KMS-11 (cell line): Measurements from ENCODE around the gene PSMB4.

ENCODE experiments used
- H2AFZ ChIP-seq: fragments of 200-600 bp; sonication (generic); 2 replicates; pipeline ENCODE4 v1.6.1; 2016; ENCODE audit warnings: antibody characterized with exemption, mixed run types, low read depth
- H3K27ac ChIP-seq: fragments of 200-600 bp; sonication (generic); 2 replicates; pipeline ENCODE4 v1.6.1; 2016; ENCODE audit warnings: mild to moderate bottlenecking, mixed run types
- H3K27me3 ChIP-seq: fragments of 200-600 bp; sonication (generic); 2 replicates; pipeline ENCODE4 v1.6.1; 2017; ENCODE audit warnings: mild to moderate bottlenecking, low read depth, mixed run types, moderate library complexity; ENCODE audit not compliant: insufficient read depth
- H3K36me3 ChIP-seq: fragments of 200-600 bp; sonication (generic); 2 replicates; pipeline ENCODE4 v1.6.1; 2017; ENCODE audit warnings: mild to moderate bottlenecking, mixed run types; ENCODE audit not compliant: insufficient read depth
- H3K4me1 ChIP-seq: fragments of 200-600 bp; sonication (generic); 2 replicates; pipeline ENCODE4 v1.6.1; 2016; ENCODE audit warnings: mild to moderate bottlenecking, low read depth, mixed run types; ENCODE audit not compliant: poor library complexity, severe bottlenecking
- H3K4me2 ChIP-seq: fragments of 200-600 bp; sonication (generic); 2 replicates; pipeline ENCODE4 v1.7.0; 2016; ENCODE audit warnings: mild to moderate bottlenecking, mixed run types
- H3K4me3 ChIP-seq: fragments of 200-600 bp; sonication (generic); IDR thresholded peaks from 2 replicates; pipeline ENCODE4 v1.6.1; 2017; ENCODE audit warnings: low read depth, low read length, mixed read lengths; ENCODE audit not compliant: insufficient read depth
- H3K79me2 ChIP-seq: fragments of 200-600 bp; sonication (generic); 2 replicates; pipeline ENCODE4 v1.6.1; 2016; ENCODE audit warnings: low read depth, mixed run types; ENCODE audit not compliant: insufficient read depth
- H3K9ac ChIP-seq: fragments of 200-600 bp; sonication (generic); 2 replicates; pipeline ENCODE4 v1.6.1; 2016; ENCODE audit warnings: mild to moderate bottlenecking, mixed run types
- H4K20me1 ChIP-seq: fragments of 200-600 bp; sonication (generic); 2 replicates; pipeline ENCODE4 v1.6.1; 2016; ENCODE audit warnings: mild to moderate bottlenecking, mixed run types; ENCODE audit not compliant: insufficient read depth
- CTCF ChIP-seq: fragments of 200-600 bp; sonication (generic); conservative IDR thresholded peaks from 2 replicates; pipeline ENCODE4 v1.6.1; 2017; ENCODE audit warnings: low read depth, mild to moderate bottlenecking, antibody characterized with exemption, low read length, moderate library complexity, mixed read lengths

PSMB4 gene

GRCh38 chr1:151443846-151444782, 44.7 kb downstream of the PSMB4 start:
- Histone ChIP-seq H3K4me1 (peaks cover 50% of the 10 kb centered on the region), H3K4me3 (no peak overlapping the region), H4K20me1 (peaks cover 53% of the 10 kb centered on the region), H3K27me3 (no peaks in the 10 kb centered on the region), H3K79me2 (peaks cover 98% of the 10 kb centered on the region), H3K27ac (peak overlapping the region; percentile 39), H2AFZ (no peak overlapping the region), H3K9ac (peak overlapping the region; percentile 0; the same call in 1 of the 2 replicates), H3K36me3 (no peaks in the 10 kb centered on the region), H3K4me2 (peak overlapping the region; percentile 39)
- peak; percentile 99 for TF ChIP-seq CTCF

- H3K4me2 ChIP-seq: peak overlapping the region; percentile 39
- peaks cover 50% of the 10 kb centered on the region for H3K4me1 ChIP-seq
- no peak for TF ChIP-seq CTCF
Measured at GRCh38 chr1:151444783-151445177, 45.4 kb downstream of the PSMB4 start.

GRCh38 chr1:151447696-151448095, 48.3 kb downstream of the PSMB4 start:
- Histone ChIP-seq H3K4me3 (no peak overlapping the region), H3K27ac (no peak overlapping the region), H3K4me2 (no peak overlapping the region), H3K4me1 (peaks cover 41% of the 10 kb centered on the region), H2AFZ (no peak overlapping the region), H3K27me3 (no peaks in the 10 kb centered on the region), H4K20me1 (peaks cover 38% of the 10 kb centered on the region), H3K9ac (no peak overlapping the region), H3K79me2 (peaks cover 97% of the 10 kb centered on the region), H3K36me3 (no peaks in the 10 kb centered on the region)
- no peak for TF ChIP-seq CTCF

More at GRCh38 chr1:151444783-151445177, 45.4 kb downstream of the PSMB4 start:
- Histone ChIP-seq H4K20me1 (peaks cover 50% of the 10 kb centered on the region), H3K36me3 (no peaks in the 10 kb centered on the region), H3K27me3 (no peaks in the 10 kb centered on the region), H2AFZ (no peak overlapping the region), H3K4me3 (no peak overlapping the region), H3K9ac (peak overlapping the region; percentile 0; the same call in 1 of the 2 replicates), H3K79me2 (peaks cover 98% of the 10 kb centered on the region), H3K27ac (peak overlapping the region; percentile 39)
